NCI-H187 (cell line): ENCODE data around the gene NELFCD.
"Not testable (repeated sequence)": the region's sequence is repeated elsewhere in the genome, so short reads cannot be mapped to it uniquely, and the experiment has no call there.

Source experiments
- DNase-seq, 2 experiments: peaks; one replicate each; lab custom pipeline; 2025; lab: John Stamatoyannopoulos, UW

Gene NELFCD

DNA sequence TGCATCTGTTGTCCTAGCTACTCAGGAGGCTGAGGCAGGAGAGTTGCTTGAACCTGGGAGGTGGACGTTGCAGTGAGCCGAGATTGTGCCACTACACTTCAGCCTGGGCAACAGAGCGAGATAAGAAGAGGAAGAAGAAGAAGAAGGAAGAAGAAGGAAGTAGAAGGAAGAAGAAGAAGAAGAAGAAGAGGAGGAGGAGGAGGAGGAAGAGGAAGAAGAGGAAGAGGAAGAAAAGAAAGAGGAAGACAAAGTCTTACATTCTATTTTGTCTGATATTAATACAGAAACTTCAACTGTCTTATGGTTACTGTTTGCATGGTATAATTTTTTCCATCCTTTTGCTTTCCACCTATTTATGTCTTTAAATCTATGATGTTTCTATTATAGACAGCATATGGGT lies 7.2 kb upstream of the NELFCD start:
- no peak for DNase-seq

DNA sequence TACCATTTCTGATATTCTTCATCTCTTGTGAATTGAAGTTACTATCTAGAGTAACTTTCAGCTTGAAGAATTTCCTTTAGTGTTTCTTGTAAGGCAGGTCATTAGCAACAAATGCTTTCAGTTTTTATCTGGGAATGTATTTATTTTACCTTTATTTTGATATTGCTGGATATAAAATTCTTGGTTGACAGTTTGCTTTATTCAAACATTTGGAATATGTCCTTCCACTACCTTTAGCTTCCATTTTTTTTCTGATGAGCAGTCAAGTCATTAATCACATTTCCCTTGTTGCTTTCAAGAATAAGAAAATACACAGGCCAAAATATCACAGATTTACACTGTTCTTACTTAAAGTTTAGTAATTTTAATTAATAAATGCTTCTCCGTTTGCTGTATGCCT lies 5.7 kb upstream of the NELFCD start:
- DNase-seq: no peak

DNA sequence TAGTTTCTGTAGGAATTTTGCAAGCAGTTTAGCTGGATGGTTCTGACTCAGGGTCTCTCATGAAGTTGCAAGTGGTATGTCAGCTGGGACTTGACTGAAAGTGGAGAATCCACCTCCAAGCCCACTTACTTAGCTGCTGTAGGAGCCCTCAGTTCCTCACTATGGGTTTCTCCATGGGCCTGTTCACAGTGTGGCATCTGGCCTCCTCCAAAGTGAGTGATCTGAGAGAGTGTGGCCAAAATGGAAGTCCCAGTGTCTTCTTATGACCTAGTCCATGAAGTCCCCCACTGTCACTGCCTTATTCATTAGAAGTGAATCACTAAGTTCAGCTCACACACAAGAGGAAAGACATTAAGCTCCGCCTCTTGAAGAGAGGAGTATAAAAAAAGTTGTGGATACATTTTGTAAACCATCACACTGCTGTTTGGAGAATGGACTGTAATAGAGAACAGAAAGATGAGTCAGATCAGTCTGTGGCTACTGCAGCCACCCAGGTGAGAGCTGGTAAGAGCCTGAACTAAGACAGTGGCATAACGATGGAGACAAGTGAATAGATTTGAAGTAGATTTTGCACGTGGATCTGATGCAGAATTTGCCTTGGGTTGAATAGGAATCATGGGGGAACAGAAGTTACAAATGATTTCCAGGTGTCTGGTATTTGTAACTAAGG lies 4.9 kb upstream of the NELFCD start:
- no peak for DNase-seq

DNA sequence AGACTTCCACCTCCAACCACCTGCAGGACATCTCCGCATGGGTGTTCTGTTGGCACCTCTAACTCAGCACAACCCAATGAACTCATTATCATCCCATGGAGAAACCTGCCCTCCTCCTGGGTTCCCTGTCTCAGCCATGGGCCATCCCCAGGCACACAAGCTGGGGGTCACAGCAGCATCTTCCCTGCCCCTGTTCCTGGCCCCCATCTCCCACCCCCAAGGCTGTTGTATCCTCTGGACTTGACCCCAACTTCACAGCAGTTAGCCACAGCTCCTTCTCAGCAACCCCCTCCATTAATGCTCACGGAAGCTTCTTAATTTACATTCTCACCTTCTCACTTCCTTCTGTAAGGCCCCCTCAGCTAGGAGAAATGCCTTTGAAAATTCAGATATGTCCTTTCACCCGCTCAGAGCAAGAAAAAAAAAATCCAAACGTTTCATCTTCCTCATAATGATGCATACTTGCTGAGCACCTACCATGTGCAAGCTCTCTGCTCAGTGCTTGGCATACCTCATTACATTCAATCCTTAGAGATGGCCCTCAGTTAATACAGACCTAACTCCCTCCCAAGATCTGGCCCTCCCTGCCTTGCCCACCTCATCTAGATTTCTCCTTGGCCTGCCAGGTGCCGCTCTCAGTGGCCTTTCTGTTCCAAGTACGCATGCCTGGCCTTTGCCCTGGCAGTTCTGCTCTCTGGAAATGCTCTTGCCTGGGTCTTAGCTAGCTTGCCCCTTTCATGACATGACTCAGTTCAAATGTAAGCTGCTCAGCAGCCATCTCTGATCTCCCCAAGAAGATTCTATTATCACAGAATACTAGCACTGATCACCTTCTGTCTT lies 2.5 kb upstream of the NELFCD start:
- DNase-seq: no peak

DNA sequence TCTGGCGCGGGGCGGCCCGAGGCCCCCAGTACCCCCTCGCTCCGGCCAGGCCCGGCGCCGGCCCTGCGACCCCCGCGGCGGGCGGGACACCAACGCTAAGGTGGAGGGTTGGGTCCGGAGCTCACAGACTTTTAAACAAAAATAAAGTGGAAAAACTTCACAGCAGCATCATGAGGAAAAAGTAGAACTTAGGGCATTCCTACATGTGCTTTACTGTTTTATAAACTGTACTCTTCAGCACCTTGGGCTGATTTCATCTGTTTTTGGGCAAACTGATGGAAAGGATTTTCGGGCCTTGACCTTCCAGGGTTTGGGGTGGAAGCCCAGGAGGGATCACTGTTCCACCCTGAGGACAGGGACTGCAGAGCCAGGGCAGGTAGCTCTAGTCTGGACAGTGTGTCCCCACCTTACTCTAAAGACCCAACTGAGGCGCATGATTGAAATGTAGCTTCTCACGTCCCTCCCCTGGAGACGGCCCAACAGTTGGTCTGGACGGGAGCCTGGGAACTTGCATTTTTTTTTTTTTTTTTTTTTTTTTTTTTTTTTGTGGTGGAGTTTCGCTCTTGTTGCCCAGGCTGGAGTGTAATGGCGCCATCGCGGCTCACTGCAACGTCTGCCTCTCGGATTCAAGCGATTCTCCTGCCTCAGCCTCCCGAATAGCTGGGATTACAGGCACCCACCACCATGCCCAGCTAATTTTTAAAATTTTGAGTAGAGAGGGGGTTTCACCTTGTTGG lies 740 bp downstream of the NELFCD start:
- DNase-seq: peak in 1 of 2 experiments; percentile 5

DNA sequence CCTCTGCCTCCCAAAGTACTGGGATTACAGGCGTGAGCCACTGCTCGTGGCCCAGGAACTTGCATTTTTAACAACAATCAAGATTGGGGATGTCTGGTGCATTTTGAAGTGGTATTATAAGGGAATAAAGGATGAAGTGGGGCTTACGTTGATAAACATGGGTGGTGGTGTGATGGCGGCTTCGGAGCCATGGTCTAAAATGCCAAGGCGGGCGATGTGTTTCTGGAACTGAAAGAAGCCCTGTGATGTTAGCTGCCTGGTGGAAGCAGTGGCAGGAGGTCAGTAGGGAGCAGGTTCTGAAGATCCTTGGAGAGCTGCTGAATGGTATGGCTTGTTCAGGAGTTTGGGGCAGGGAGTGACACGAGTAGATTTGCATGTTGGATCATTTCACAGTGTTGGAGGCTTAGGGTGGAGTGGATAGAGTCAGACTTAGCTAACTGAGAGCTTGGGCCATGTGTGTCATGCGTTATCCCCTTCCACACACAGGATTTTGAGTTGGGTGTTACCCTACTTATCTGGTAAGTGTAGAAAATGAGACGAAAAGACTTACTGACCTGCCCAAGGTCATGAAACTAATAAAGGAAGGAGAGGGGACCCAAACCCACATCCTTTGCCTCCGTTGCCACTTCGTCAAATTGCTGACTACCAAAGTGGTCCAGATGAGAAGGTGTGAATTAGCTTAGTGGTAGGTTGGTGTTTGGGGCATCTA lies 1.5 kb downstream of the NELFCD start:
- DNase-seq: no peak

DNA sequence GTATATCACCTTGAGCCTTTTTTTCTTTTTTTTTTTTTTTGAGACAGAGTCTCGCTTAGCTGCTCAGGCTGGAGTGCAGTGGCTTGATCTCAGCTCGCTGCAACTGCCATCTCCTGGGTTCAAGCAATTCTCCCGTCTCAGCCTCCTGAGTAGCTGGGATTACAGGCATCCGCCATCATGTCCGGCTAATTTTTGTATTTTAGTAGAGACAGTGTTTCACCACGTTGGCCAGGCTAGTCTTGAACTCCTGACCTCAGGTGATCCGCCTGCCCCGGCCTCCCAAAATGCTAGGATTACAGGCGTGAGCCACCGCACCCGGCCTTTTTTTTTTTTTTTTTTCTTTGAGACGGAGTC lies 2.0 kb downstream of the NELFCD start:
- DNase-seq: not testable (repeated sequence)

DNA sequence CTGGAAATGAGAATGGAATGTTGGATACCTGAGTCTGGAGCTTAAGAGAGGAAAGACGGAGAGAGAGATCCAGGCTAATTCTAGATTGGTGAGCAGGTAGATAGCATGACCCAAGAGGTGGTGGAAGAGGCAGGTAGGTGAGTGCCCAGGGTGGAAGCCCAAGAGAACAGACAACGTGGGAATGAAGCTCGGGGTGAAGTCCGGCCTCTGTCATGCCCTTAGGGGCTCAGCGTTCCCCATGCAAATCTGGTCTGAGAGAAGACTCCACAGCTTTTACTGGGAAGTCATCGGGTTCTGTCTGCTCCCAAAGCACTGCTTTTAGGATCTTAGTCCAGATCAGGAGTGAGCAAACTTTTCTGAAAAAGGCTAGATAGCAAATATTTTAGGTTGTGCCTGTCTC lies 3.6 kb downstream of the NELFCD start:
- DNase-seq: no peak

DNA sequence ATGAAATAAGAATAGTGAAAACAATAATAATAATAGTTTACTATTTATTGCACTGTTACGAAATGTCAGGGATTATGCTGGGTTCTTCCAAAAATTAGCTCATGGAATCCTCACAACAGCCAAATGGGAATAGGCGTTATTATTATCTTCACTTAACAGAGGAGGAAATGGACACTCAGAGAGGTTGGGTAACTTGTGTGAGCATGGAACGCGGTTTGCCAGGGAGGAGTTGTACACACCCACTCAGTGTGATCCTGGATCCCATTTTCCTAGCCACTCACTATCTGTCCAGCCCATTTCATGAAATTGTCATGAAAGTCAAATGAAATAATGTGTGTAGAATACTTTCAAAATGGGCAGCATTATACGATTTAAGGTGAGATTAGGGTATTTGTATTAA lies 4.6 kb downstream of the NELFCD start:
- DNase-seq: no peak

DNA sequence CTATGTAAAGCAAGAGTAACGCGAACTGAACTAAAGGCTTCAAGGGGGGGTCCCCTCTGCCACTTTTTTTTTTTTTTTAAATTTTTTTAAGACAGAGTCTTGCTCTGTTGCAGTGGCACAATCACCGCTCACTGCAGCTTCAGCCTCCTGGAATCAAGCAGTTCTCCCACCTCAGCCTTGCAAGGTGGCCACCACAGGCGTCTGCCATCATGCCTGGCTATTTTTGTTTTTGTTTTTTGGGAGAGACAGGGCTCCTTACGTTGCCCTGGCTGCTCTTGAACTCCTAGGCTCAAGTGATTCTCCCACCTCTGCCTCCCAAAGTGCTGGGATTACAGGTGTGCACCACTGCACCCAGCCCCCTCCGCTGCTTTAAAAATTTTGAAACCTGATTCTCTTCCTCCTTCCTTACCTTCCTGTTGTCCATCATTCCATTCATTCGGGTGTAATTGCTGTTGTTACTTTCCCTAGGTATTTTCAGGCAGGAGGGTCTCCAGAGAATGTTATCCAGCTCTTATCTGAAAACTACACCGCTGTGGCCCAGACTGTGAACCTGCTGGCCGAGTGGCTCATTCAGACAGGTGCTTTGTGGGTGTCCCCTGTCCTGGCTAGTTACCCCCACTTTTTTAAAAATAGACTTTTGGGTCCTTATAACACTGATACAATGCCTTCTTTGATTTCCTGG lies 5.4 kb downstream of the NELFCD start:
- DNase-seq: no peak

DNA sequence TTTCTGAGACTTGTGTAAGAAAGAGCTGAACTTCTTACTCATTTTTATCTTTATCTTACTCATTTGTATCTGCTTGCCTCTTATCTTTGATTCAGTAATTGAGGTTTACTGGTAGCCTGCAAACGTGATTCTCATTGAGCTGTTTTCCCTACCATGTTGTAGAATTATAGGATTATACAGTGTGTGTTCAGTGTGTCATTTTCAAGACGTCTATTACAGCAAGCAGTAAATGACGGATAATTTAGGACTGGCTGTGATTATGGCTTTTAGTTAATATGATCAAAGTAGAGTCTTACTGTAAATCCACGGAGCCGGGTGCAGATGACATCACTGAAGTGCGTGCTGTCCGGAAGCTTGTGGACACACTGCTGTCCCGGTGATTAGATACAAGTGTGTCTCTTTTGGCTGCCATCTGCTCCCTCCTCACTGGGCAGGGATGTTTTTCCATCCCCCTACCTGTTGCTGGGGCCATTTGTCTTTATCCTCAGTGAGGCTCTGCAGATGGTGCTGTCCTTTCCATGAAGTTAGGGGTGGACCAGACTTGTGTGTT lies 6.0 kb downstream of the NELFCD start:
- no peak for DNase-seq

DNA sequence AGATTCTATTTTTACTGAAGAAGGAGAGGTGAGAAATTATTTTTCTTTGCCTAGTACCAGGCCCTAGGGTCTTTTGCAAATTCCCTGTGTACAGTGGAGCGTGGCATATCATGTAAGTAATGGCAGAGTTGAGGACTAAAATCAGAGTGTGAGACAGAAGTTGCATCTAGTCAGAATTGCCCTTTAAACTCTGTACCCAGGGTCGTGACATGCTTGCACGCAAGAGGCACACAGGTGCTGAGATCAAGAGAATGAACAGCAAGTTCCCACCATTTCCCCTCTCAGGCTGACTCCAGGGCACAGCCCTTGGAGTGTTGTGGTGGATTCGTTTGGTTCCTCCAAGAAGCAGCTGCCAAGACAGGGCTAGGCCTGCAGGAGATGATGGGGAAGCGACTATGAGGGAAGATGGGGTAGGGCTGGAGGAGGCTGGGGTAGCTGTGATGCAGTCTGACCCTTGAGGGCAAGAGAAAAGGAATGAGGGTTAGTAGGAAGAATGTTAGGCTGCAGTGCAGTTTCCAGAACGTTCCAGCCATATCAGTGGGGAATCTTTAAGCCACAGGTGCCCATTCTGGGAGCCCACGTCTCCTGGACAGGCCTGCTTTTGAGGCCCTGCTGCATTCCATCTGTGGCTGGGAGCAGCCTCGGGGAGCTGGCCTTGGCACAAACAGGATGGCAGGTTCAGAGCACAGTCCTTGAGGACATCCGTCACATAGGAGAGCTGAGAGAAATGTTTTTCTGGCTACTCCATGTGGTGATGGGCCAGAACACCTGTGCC lies 6.9 kb downstream of the NELFCD start:
- DNase-seq: no peak

DNA sequence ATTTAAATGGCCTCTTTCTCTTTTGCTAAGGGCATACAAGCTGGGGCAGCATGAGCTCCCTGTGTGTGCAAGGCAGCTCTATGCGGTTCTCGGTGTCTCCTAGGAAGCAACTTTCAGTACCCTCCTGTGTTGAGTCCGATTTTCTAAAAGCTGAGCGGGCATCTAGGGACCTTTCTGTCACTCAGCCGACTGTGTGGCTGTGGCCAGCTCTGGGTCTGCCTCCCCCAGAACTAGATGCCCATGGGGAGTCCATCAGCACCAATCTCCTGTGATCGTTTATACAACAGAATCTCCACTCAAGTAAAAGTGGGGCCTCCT lies 7.5 kb downstream of the NELFCD start:
- DNase-seq: no peak

DNA sequence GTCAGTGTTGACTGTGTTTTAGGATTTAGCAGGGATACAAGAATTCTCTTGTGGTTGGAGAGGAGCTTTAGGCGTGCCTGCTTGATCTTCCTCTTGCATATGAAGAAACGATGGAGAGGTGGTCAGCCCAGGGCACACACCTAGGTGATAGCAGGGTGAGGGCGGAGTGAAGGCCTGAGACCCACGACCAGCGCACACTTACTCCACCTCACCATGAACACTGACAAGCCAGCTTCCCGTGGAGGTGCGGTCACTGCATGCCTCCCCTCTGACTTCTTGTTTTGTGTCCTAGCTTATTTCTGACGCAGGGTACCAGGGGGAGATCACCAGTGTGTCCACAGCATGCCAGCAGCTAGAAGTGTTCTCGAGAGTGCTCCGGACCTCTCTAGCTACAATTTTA lies 8.1 kb downstream of the NELFCD start:
- DNase-seq: no peak

DNA sequence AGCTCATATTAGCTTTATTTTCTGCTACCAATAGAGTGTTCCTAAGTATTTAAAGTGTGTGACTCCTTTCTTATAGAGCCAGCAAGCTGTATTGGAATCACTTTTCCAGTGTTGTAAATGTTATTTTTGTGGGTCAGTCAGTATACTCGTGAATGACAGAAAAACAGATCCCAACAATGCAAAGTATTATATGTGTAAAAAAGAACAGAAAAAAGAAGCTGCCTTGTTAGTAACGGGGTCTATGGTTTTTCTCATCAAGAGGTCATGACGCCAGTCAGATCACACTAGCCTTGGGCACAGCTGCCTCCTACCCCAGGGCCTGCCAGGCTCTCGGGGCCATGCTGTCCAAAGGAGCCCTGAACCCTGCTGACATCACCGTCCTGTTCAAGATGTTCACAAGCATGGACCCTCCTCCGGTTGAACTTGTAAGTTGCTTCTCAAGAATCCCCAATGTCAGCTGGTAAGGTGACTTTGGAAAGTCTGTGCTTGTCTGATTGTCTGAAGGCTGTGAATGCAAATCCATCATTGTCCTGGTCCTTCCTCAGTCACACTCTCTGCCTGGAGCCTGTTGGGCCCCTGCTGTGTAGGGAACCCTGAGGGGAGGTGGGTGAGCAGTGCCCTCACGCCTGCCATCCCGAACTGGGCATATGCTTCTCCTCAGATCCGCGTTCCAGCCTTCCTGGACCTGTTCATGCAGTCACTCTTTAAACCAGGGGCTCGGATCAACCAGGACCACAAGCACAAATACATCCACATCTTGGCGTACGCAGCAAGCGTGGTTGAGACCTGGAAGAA lies 9.8 kb downstream of the NELFCD start:
- DNase-seq: no peak

DNA sequence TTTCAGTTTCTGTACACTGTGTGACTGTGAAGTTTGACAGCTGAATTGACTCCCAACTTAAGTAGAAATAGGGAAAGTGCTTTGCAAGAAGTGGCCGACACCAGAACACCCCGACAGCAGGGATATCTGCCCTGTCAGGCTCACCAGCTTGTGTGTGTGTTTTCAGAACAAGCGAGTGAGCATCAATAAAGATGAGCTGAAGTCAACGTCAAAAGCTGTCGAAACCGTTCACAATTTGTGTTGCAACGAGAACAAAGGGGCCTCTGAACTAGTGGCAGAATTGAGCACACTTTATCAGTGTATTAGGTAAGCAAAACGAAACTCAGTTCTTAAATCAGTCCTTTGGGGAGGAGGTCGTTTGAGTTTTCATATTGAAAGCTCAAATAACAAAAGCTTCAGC lies 10.7 kb downstream of the NELFCD start:
- no peak for DNase-seq

DNA sequence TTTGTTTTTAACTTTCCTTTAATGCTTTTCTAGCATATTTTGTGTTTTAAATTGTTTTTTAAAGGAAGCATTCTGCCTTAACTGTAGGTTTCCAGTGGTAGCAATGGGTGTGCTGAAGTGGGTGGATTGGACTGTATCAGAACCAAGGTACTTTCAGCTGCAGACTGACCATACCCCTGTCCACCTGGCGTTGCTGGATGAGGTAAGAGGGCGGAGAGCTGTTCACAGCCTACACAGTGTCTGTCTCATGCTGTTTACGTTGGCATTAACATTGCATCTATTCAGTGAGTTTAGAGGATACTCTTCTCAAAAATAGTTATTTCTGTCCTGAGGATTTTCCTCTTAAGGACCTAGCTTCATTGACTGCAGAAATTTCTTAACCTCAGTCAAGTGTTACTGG lies 11.9 kb downstream of the NELFCD start:
- DNase-seq: no peak

DNA sequence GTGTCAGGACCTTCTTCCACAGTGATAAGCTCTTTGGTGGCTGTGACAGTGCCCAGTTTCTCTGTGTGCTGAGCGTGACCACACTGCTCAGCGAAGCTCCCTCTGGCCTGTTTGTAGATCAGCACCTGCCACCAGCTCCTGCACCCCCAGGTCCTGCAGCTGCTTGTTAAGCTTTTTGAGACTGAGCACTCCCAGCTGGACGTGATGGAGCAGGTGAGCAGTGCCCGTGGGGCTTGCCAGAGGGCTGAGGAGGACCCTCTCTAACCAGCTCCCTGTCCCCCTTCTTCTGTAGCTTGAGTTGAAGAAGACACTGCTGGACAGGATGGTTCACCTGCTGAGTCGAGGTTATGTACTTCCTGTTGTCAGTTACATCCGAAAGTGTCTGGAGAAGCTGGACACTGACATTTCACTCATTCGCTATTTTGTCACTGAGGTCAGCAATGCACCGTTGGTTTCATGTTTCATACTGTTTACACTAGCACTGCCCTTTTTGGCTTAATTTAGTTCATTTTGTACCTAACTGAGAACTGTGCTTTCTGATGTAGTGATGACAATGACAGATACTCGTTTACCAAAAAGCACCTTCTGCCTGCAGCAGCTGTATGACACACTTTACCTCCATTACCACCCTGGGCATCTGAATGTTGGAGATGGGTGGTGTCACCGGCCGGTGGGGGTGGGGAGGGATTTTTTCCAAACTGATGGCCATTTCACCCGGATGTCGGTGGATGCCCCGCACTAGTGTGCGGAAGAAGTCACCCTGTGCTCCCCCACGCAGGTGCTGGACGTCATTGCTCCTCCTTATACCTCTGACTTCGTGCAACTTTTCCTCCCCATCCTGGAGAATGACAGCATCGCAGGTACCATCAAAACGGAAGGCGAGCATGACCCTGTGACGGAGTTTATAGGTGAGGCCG lies 12.5 kb downstream of the NELFCD start:
- no peak for DNase-seq
